PFSK-1 (cell line): ENCODE results near the gene CLEC2L.

Source experiments
- FOXP2 ChIP-seq: optimal IDR thresholded peaks from 2 replicates; pipeline ENCODE3; 2011; ENCODE audit warnings: borderline replicate concordance, control low read depth, inconsistent platforms; ENCODE audit not compliant: insufficient read depth; ENCODE audit errors: extremely low read length, extremely low read depth
- POLR2AphosphoS5 ChIP-seq: IDR thresholded peaks from 2 replicates; pipeline ENCODE4 v1.6.1; 2012; ENCODE audit warnings: low read depth, mild to moderate bottlenecking, control low read depth, low read length, moderate library complexity
- SIN3A ChIP-seq: IDR thresholded peaks from 2 replicates; pipeline ENCODE4 v1.6.1; 2012; ENCODE audit warnings: mild to moderate bottlenecking, low read length, moderate library complexity, borderline replicate concordance; ENCODE audit not compliant: insufficient read depth
- TAF1 ChIP-seq: IDR thresholded peaks from 2 replicates; pipeline ENCODE4 v1.6.1; 2012; ENCODE audit warnings: low read length, control low read depth, borderline replicate concordance; ENCODE audit not compliant: insufficient read depth
- TF ChIP-seq, protein P1 (sequence below), 2 experiments: IDR thresholded peaks; 2 replicates each; pipeline versions ENCODE4 v1.6.1 to v1.8.0; 2011 to 2012; ENCODE audit warnings: low read depth in 2 of 2, low read length in 2 of 2, control low read depth in 1 of 2, inconsistent platforms in 1 of 2, mild to moderate bottlenecking in 1 of 2, moderate library complexity in 1 of 2; ENCODE audit not compliant: insufficient read depth in 1 of 2

The CLEC2L gene

GRCh38 chr7:139548302-139549028 is 25.0 kb downstream of the CLEC2L start:
- no peak for TF ChIP-seq SIN3A

- no peak for TF ChIP-seq FOXP2
Measured at GRCh38 chr7:139557857-139558581, 34.5 kb downstream of the CLEC2L start.

GRCh38 chr7:139559364-139560105 is 36.0 kb downstream of the CLEC2L start:
- TF ChIP-seq, protein P1, sequence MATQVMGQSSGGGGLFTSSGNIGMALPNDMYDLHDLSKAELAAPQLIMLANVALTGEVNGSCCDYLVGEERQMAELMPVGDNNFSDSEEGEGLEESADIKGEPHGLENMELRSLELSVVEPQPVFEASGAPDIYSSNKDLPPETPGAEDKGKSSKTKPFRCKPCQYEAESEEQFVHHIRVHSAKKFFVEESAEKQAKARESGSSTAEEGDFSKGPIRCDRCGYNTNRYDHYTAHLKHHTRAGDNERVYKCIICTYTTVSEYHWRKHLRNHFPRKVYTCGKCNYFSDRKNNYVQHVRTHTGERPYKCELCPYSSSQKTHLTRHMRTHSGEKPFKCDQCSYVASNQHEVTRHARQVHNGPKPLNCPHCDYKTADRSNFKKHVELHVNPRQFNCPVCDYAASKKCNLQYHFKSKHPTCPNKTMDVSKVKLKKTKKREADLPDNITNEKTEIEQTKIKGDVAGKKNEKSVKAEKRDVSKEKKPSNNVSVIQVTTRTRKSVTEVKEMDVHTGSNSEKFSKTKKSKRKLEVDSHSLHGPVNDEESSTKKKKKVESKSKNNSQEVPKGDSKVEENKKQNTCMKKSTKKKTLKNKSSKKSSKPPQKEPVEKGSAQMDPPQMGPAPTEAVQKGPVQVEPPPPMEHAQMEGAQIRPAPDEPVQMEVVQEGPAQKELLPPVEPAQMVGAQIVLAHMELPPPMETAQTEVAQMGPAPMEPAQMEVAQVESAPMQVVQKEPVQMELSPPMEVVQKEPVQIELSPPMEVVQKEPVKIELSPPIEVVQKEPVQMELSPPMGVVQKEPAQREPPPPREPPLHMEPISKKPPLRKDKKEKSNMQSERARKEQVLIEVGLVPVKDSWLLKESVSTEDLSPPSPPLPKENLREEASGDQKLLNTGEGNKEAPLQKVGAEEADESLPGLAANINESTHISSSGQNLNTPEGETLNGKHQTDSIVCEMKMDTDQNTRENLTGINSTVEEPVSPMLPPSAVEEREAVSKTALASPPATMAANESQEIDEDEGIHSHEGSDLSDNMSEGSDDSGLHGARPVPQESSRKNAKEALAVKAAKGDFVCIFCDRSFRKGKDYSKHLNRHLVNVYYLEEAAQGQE (IDR thresholded peaks at IDR 0.05; ENCODE audit: insufficient read depth in 1 of 2, low read depth in 2 of 2, low read length in 2 of 2) = no peak
- TF ChIP-seq POLR2AphosphoS5 (no peak), SIN3A (no peak), TAF1 (no peak), FOXP2 (no peak)

GRCh38 chr7:139560199-139560598 is 36.7 kb downstream of the CLEC2L start:
- TF ChIP-seq TAF1 (no peak), FOXP2 (no peak), POLR2AphosphoS5 (no peak), SIN3A (no peak)
- TF ChIP-seq, protein P1 (IDR thresholded peaks at IDR 0.05; ENCODE audit: insufficient read depth in 1 of 2, low read depth in 2 of 2, low read length in 2 of 2) = no peak

DNA sequence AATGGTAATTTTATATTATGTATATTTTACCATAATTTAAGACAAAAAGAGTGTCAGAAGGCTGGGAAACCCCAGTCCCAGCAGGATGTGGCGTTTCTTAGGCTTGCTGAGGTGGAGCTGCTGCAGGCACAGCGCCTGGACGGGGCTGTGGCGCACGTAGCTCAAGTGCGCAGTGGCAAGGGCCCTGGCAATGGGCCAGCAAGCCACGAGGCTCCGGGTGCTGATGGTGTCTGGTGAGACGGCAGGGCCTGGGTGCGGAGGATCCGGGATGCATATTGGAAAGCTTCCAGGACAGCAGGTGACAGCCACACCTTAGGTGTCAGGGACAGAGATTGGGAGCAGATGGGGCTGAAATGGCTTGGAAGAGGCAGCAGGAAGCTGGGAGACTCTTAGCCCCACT is 37.2 kb downstream of the CLEC2L start:
- TF ChIP-seq FOXP2 (no peak), TAF1 (no peak), POLR2AphosphoS5 (no peak), SIN3A (no peak)
- TF ChIP-seq, protein P1 (IDR thresholded peaks at IDR 0.05; ENCODE audit: insufficient read depth in 1 of 2, low read depth in 2 of 2, low read length in 2 of 2) = no peak

DNA sequence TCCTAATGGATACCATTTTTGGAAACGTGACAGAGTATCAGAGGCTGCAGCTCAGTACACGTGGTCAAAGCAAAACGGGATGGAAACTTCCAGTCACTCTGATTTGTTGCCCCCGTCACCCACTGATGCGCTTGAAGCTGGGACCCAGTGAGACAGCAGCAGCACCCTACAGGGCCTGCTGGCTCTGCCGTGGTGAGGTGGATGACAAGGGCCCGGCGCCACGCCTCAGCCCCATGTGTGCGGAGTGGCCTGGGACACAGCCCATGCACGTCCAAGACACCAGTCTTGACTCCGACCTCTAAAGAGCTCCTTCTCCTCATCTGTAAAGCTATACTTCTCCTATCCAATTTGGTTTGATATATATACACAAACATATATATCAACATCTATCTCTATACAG is 39.0 kb downstream of the CLEC2L start:
- TF ChIP-seq, protein P1 (IDR thresholded peaks at IDR 0.05; ENCODE audit: insufficient read depth in 1 of 2, low read depth in 2 of 2, low read length in 2 of 2) = no peak
- no peak for TF ChIP-seq POLR2AphosphoS5
- TF ChIP-seq TAF1 = no peak
- no peak for TF ChIP-seq SIN3A
- no peak for TF ChIP-seq FOXP2
